Fibroblast of skin of left quadriceps (primary cell): ENCODE results near the gene KIF21A.
A peak's percentile ranks its signal among the peaks of the same experiment; 100 is the strongest.
"Not testable (repeated sequence)": the region's sequence is repeated elsewhere in the genome, so short reads cannot be mapped to it uniquely, and the experiment has no call there.

ENCODE experiments used
- DNase-seq, 2 experiments: peaks; one replicate each; pipeline ENCODE4 v3.0.0-alpha.2; 2013; ENCODE audit warnings: low read depth in 2 of 2

KIF21A gene

GRCh38 chr12:39443081-39443928 lies at the start of gene KIF21A:
Gene KIF21A (minus strand): TSS chr12:39443120. CDS start chr12:39442970, 150 bp downstream.
- DNase-seq: peak; percentile 63 to 65

- DNase-seq: peak; percentile 3 to 4
Measured at GRCh38 chr12:39490500-39491282, 47.8 kb upstream of the KIF21A start.

GRCh38 chr12:39483597-39483996 lies 40.7 kb upstream of the KIF21A start:
- no peak for DNase-seq

- DNase-seq: no peak
Measured at GRCh38 chr12:39483042-39483441, 40.1 kb upstream of the KIF21A start.

- DNase-seq: no peak
Measured at GRCh38 chr12:39476894-39477293, 34.0 kb upstream of the KIF21A start.

GRCh38 chr12:39476121-39476520 lies 33.2 kb upstream of the KIF21A start:
- DNase-seq: no peak

GRCh38 chr12:39475136-39475535 lies 32.2 kb upstream of the KIF21A start:
- not testable (repeated sequence) for DNase-seq

- DNase-seq: no peak
Measured at GRCh38 chr12:39467432-39467870, 24.5 kb upstream of the KIF21A start.

- DNase-seq: no peak
Measured at GRCh38 chr12:39464976-39465695, 22.2 kb upstream of the KIF21A start.

GRCh38 chr12:39461059-39461458 lies 18.1 kb upstream of the KIF21A start:
- no peak for DNase-seq

- DNase-seq: no peak
Measured at GRCh38 chr12:39459027-39459434, 16.1 kb upstream of the KIF21A start.

- no peak for DNase-seq
Measured at GRCh38 chr12:39451977-39452376, 9.1 kb upstream of the KIF21A start.

GRCh38 chr12:39448038-39448437 lies 5.1 kb upstream of the KIF21A start:
- no peak for DNase-seq

GRCh38 chr12:39443929-39444209 lies 949 bp upstream of the KIF21A start:
- no peak for DNase-seq

- no peak for DNase-seq
Measured at GRCh38 chr12:39442831-39443080, 164 bp downstream of the KIF21A start.

GRCh38 chr12:39441963-39442830 lies 723 bp downstream of the KIF21A start:
- DNase-seq: no peak

- DNase-seq: no peak
Measured at GRCh38 chr12:39441189-39441962, 1.5 kb downstream of the KIF21A start.

- DNase-seq: no peak
Measured at GRCh38 chr12:39440781-39441180, 2.1 kb downstream of the KIF21A start.

GRCh38 chr12:39440101-39440500 lies 2.8 kb downstream of the KIF21A start:
- DNase-seq: no peak

GRCh38 chr12:39435531-39435930 lies 7.4 kb downstream of the KIF21A start:
- DNase-seq: no peak

GRCh38 chr12:39431797-39432196 lies 11.1 kb downstream of the KIF21A start:
- DNase-seq: no peak
